HepG2 (cell line): ENCODE results near the gene SLC4A5. TPM values are rescaled to one million over a fixed set of nuclear protein-coding genes. Genes with fewer than 3 reads are reported as not detected.
A peak's percentile ranks its signal among the peaks of the same experiment; 100 is the strongest.

Experiments
- ATAC-seq: fragments of 200-7000 bp; cut with Tn5 transposase; 3 replicates; pipeline ENCODE4 v1.9.1; 2020; ENCODE audit warnings: mild to moderate bottlenecking, moderate library complexity
- BruUV-seq: library from RNA; stranded (reverse); fragments of 400-500 nt; replicated peaks from 2 replicates; lab custom pipeline; 2021; lab: Mats Ljungman, UMichigan
- CTCF ChIA-PET: fragments of 300-600 bp; formaldehyde crosslinking; extraction: SDS; loops from one replicate; lab custom pipeline; 2021; ENCODE audit warnings: low total read pairs, inconsistent platforms, low intra/inter-chr PET ratio; lab: Yijun Ruan, JAX
- POLR2A ChIA-PET: fragments of 350-600 bp; sonication (Branson Sonifier 250); formaldehyde crosslinking; loops from one replicate; lab custom pipeline; 2020; ENCODE audit warnings: antibody characterized with exemption, inconsistent platforms; lab: Yijun Ruan, JAX
- DNase-seq: peaks from one replicate; pipeline ENCODE4 v3.0.0-alpha.2; 2015; ENCODE audit warnings: low spot score
- FAIRE-seq: peaks from 3 replicates; lab custom pipeline; 2011; peaks lifted over from hg19 to GRCh38; lab: Jason Lieb, UNC
- H2AFZ ChIP-seq: one replicate; pipeline ENCODE4 v1.6.1; 2011; ENCODE audit warnings: low read length, inconsistent platforms
- H3K27ac ChIP-seq: fragments of 300-600 bp; 3 replicates; pipeline ENCODE4 v1.8.0; 2011; ENCODE audit warnings: mixed run types, mild to moderate bottlenecking, mixed read lengths, low read length, inconsistent platforms; ENCODE audit not compliant: insufficient read depth; ENCODE audit errors: extremely low read length
- H3K27me3 ChIP-seq, 2 experiments: fragments of 200-600 bp in 1 of 2; 2 replicates in 1 of 2; 3 replicates in 1 of 2; pipeline versions ENCODE4 v1.6.0 to v1.8.0; 2011; ENCODE audit warnings: low read length in 2 of 2, mild to moderate bottlenecking in 2 of 2, moderate library complexity in 2 of 2, inconsistent platforms in 1 of 2; ENCODE audit not compliant: insufficient read depth in 2 of 2, control insufficient read depth in 1 of 2
- H3K36me3 ChIP-seq, 2 experiments: fragments of 200-600 bp in 1 of 2; replicated peaks in 1 of 2; 2 replicates in 1 of 2; 3 replicates in 1 of 2; pipeline versions ENCODE4 v1.5.1 to v1.8.0; 2011; ENCODE audit warnings: low read length in 2 of 2, inconsistent platforms in 1 of 2; ENCODE audit not compliant: insufficient read depth in 2 of 2, control insufficient read depth in 1 of 2
- H3K4me1 ChIP-seq: 2 replicates; pipeline ENCODE4 v1.5.1; 2012; ENCODE audit warnings: low read length, inconsistent platforms; ENCODE audit not compliant: insufficient read depth
- H3K4me2 ChIP-seq: 2 replicates; pipeline ENCODE4 v1.6.0; 2011; ENCODE audit warnings: low read depth, low read length, inconsistent platforms
- H3K4me3 ChIP-seq, 3 experiments: fragments of 200-600 bp in 1 of 3; sonication (generic), shearing (Covaris generic) in 1 of 3; replicated peaks in 1 of 3; 2 replicates each; pipeline ENCODE4 v1.5.1; 2011 to 2016; ENCODE audit warnings: low read length in 3 of 3, inconsistent platforms in 2 of 3, low read depth in 2 of 3, mild to moderate bottlenecking in 2 of 3, control low read depth in 1 of 3, mixed read lengths in 1 of 3; ENCODE audit not compliant: insufficient read depth in 1 of 3
- H3K79me2 ChIP-seq: one replicate; pipeline ENCODE4 v1.6.1; 2011; ENCODE audit warnings: low read length, inconsistent platforms; ENCODE audit not compliant: insufficient read depth
- H3K9ac ChIP-seq: 2 replicates; pipeline ENCODE4 v1.6.0; 2011; ENCODE audit warnings: mild to moderate bottlenecking, low read depth, low read length, inconsistent platforms; ENCODE audit not compliant: insufficient read depth
- H3K9me3 ChIP-seq: 2 replicates; pipeline ENCODE4 v1.5.1; 2012; ENCODE audit warnings: mild to moderate bottlenecking, low read length
- H4K20me1 ChIP-seq: 2 replicates; pipeline ENCODE4 v1.6.0; 2011; ENCODE audit warnings: inconsistent platforms, mild to moderate bottlenecking, low read length, moderate library complexity; ENCODE audit not compliant: insufficient read depth
- ATF7 ChIP-seq, 2 experiments: fragments of 450-650 bp in 1 of 2; sonication (generic) in 1 of 2; formaldehyde crosslinking in 1 of 2; IDR thresholded peaks; 2 replicates each; pipeline versions ENCODE4 v1.4.0 to v1.6.1; 2016 to 2020; ENCODE audit warnings: antibody characterized with exemption in 1 of 2, mild to moderate bottlenecking in 1 of 2, missing genetic modification reagents in 1 of 2
- CHCHD3 ChIP-seq: sonication (generic); formaldehyde crosslinking; IDR thresholded peaks from 2 replicates; pipeline ENCODE4 v1.8.0; 2022; ENCODE audit warnings: mild to moderate bottlenecking, missing genetic modification reagents, moderate library complexity
- CREB1 ChIP-seq, 2 experiments: fragments of 450-650 bp in 1 of 2; IDR thresholded peaks; 2 replicates each; pipeline ENCODE4 v1.6.1; 2016 to 2017; ENCODE audit warnings: control low read depth in 1 of 2, mild to moderate bottlenecking in 1 of 2, missing compliant biosample characterization in 1 of 2, missing genetic modification characterization in 1 of 2
- E2F5 ChIP-seq: sonication (generic); formaldehyde crosslinking; conservative IDR thresholded peaks from 2 replicates; pipeline ENCODE4 v1.4.0; 2020; ENCODE audit warnings: missing genetic modification reagents
- HNRNPL ChIP-seq: fragments of 200-400 bp; formaldehyde crosslinking; IDR thresholded peaks from 2 replicates; pipeline ENCODE4 v1.6.1; 2017; ENCODE audit warnings: mild to moderate bottlenecking, low read depth, low read length
- NR1H2 ChIP-seq: sonication (generic); formaldehyde crosslinking; IDR thresholded peaks from 2 replicates; pipeline ENCODE4 v1.8.1; 2022; ENCODE audit warnings: low read depth, missing genetic modification reagents, borderline replicate concordance
- SETDB1 ChIP-seq: sonication (generic); formaldehyde crosslinking; IDR thresholded peaks from 2 replicates; pipeline ENCODE4 v1.5.1; 2020; ENCODE audit warnings: missing genetic modification reagents, mild to moderate bottlenecking, borderline replicate concordance
- SP2 ChIP-seq: sonication (generic); formaldehyde crosslinking; IDR thresholded peaks from 2 replicates; pipeline ENCODE4 v1.5.1; 2020; ENCODE audit warnings: mild to moderate bottlenecking, missing genetic modification reagents
- ZNF557 ChIP-seq: sonication (generic); formaldehyde crosslinking; IDR thresholded peaks from 2 replicates; pipeline ENCODE4 v1.4.0; 2020; ENCODE audit warnings: missing genetic modification reagents
- WGBS: methylation state at CpG from one replicate; pipeline ENCODE4 v1.1.6; 2017; ENCODE audit warnings: low lambda C conversion rate; 5-methylcytosine and 5-hydroxymethylcytosine counted together
- in situ Hi-C: cut with HindIII; loops from 2 replicates; pipeline ENCODE4 v1.10.0; 2017; ENCODE audit warnings: low pct_unique_long_range_greater_than_20kb; ENCODE audit not compliant: extremely low pct_ligation_motif_present
- intact Hi-C: fragments of 100-400 bp; cut with micrococcal nuclease; formaldehyde crosslinking; loops from one replicate; pipeline ENCODE4 v1.10.0; 2022; ENCODE audit not compliant: unreplicated experiment
- polyA plus RNA-seq, 8 experiments: library from polyadenylated mRNA; depleted of rRNA in 3 of 8; stranded (reverse) in 7 of 8; unstranded in 1 of 8; fragments of >200 nt; fragmentation: Illumina TruSeq in 4 of 8; extraction: Trizol in 4 of 8; gene quantifications; 2 replicates each; pipeline versions ENCODE4 v1.2.1 to v1.2.3, GENCODE V29; 2011 to 2016; ENCODE audit warnings: low read depth in 4 of 8, missing spikeins in 1 of 8, mixed read lengths in 1 of 8; ENCODE audit not compliant: insufficient read depth in 1 of 8
- total RNA-seq, 5 experiments: library from RNA; depleted of rRNA; stranded (reverse); fragments of >200 nt; fragmentation: Illumina TruSeq; extraction: Trizol; gene quantifications; 2 replicates each; pipeline ENCODE4 v1.2.3, GENCODE V29; 2016; ENCODE audit warnings: low read depth in 1 of 5

SLC4A5 gene
- total and polyA plus RNA-seq, 2 of the 13 experiments (the other 11 are each of a cell fraction or from before 2014, with no cell fraction given): 0.50 TPM; not detected in 1

GRCh38 chr2:74252862-74253261, 90.4 kb downstream of the SLC4A5 start:
- Histone ChIP-seq H3K4me3 (no peak overlapping the region), H3K9me3 (no peaks in the 10 kb centered on the region), H3K36me3 (no peaks in the 10 kb centered on the region), H3K27me3 (peaks cover 2 to 26% of the 10 kb centered on the region in 2 experiments; a peak in 2 of 5 replicates), H3K27ac (no peak overlapping the region), H3K79me2 (no peaks in the 10 kb centered on the region), H3K4me2 (no peak overlapping the region), H3K9ac (no peak overlapping the region), H4K20me1 (no peaks in the 10 kb centered on the region), H2AFZ (no peak overlapping the region), H3K4me1 (no peaks in the 10 kb centered on the region)
- 52% methylated on average over 9 of the region's 9 CpGs for WGBS
- no TSS peak for BruUV-seq
- in situ Hi-C loops (no loop called here), intact Hi-C loops (loop anchor here (5.0 kb wide), 1 partner anchor 334 kb away; no protein-coding TSS in a partner anchor)
- TF ChIP-seq CHCHD3 (CRISPR knock-in tag) (no peak), CREB1 (IDR thresholded peaks at IDR 0.05) (peak; percentile 37), CREB1 (CRISPR knock-in tag; IDR thresholded peaks at IDR 0.05) (no peak), HNRNPL (no peak), SETDB1 (no peak), ZNF557 (no peak), SP2 (CRISPR knock-in tag) (no peak), ATF7 (IDR thresholded peaks at IDR 0.05) (peak; percentile 72), ATF7 (CRISPR knock-in tag; IDR thresholded peaks at IDR 0.05) (no peak), NR1H2 (CRISPR knock-in tag) (no peak), E2F5 (CRISPR knock-in tag) (no peak)
- ATAC-seq: no peak
- FAIRE-seq: no peak
- CTCF ChIA-PET: no interaction called here
- DNase-seq: no peak
- POLR2A ChIA-PET: no interaction called here
